Left ventricle myocardium inferior (tissue), 1 donor: Measurements from ENCODE around the gene RUVBL2. TPM values are rescaled to one million over a fixed set of nuclear protein-coding genes. Genes with fewer than 3 reads are reported as not detected.

Experiments used
- DNase-seq: peaks from one replicate; pipeline ENCODE4 v3.0.0-alpha.2; 2020
- H3K27ac ChIP-seq: fragments of 200-600 bp; replicated peaks from 2 replicates; pipeline ENCODE4 v1.8.0; 2021
- H3K27me3 ChIP-seq: fragments of 200-600 bp; 2 replicates; pipeline ENCODE4 v1.8.0; 2021; ENCODE audit warnings: low read depth
- H3K36me3 ChIP-seq: fragments of 200-600 bp; 2 replicates; pipeline ENCODE4 v1.8.0; 2021
- H3K4me1 ChIP-seq: fragments of 200-600 bp; 2 replicates; pipeline ENCODE4 v1.8.0; 2021
- H3K4me3 ChIP-seq: fragments of 200-600 bp; 2 replicates; pipeline ENCODE4 v1.8.0; 2021; ENCODE audit warnings: mild to moderate bottlenecking, moderate library complexity
- H3K9me3 ChIP-seq: fragments of 200-600 bp; replicated peaks from 2 replicates; pipeline ENCODE4 v1.8.0; 2021
- CTCF ChIP-seq: fragments of 200-600 bp; IDR thresholded peaks from 2 replicates; pipeline ENCODE4 v1.8.0; 2021; ENCODE audit warnings: antibody characterized with exemption, mild to moderate bottlenecking, borderline replicate concordance
- intact Hi-C: fragments of 100-400 bp; cut with micrococcal nuclease; formaldehyde crosslinking; loops from one replicate; pipeline ENCODE4 v1.11.0; 2022
- total RNA-seq: library from RNA; stranded (reverse); fragmentation: NEBNext Ultra II Directional; extraction: Animal tissue kit (Norgen Biotek cat#: 25700); gene quantifications from one replicate; pipeline ENCODE4 v1.2.1, GENCODE V29; 2021
- donor health status: DM: no; HTN: yes; CAD: no; lungs with severe emphysema.

The RUVBL2 gene
- total RNA-seq, 1 donor from 2014 or later: 44.4 TPM

- TF ChIP-seq CTCF: no peak
- H3K9me3 ChIP-seq: no peaks in the 10 kb centered on the region
- H3K4me3 ChIP-seq: peak within 1 kb of the TSS; percentile 88
- H3K4me1 ChIP-seq: peaks cover 77% of the 10 kb centered on the region
- peaks cover 37% of the 10 kb centered on the region for H3K36me3 ChIP-seq
- intact Hi-C loops: no loop called here
- peak; percentile 98 for DNase-seq
- H3K27me3 ChIP-seq: no peaks in the 10 kb centered on the region
- H3K27ac ChIP-seq: peak within 1 kb of the TSS; percentile 94
Measured at GRCh38 chr19:48965040-48965805, 28.5 kb upstream of the RUVBL2 start, which contains the start of gene FTL. Gene FTL (plus strand): TSS chr19:48965309. CDS start chr19:48965508, 199 bp downstream.

GRCh38 chr19:48965806-48966540, 27.7 kb upstream of the RUVBL2 start:
- DNase-seq: peak; percentile 89
- no peaks in the 10 kb centered on the region for H3K9me3 ChIP-seq
- H3K27me3 ChIP-seq: no peaks in the 10 kb centered on the region
- peaks cover 43% of the 10 kb centered on the region for H3K36me3 ChIP-seq
- no peak for TF ChIP-seq CTCF
- intact Hi-C loops: no loop called here
- H3K4me1 ChIP-seq: peaks cover 85% of the 10 kb centered on the region
- peak overlapping the region; percentile 94 for H3K27ac ChIP-seq
- peak overlapping the region; percentile 88 for H3K4me3 ChIP-seq

GRCh38 chr19:48966541-48967345, 26.9 kb upstream of the RUVBL2 start:
- Histone ChIP-seq H3K4me3 (peak overlapping the region; percentile 88), H3K36me3 (peaks cover 48% of the 10 kb centered on the region), H3K9me3 (no peaks in the 10 kb centered on the region), H3K4me1 (peaks cover 88% of the 10 kb centered on the region), H3K27me3 (no peaks in the 10 kb centered on the region), H3K27ac (peak overlapping the region; percentile 94)
- intact Hi-C loops: no loop called here
- no peak for TF ChIP-seq CTCF
- no peak for DNase-seq

GRCh38 chr19:48967346-48968178, 26.1 kb upstream of the RUVBL2 start:
- Histone ChIP-seq H3K4me1 (peaks cover 81% of the 10 kb centered on the region), H3K9me3 (no peaks in the 10 kb centered on the region), H3K4me3 (peak overlapping the region; percentile 88), H3K36me3 (peaks cover 56% of the 10 kb centered on the region), H3K27ac (peak overlapping the region; percentile 94), H3K27me3 (no peaks in the 10 kb centered on the region)
- no peak for TF ChIP-seq CTCF
- peak; percentile 36 for DNase-seq
- intact Hi-C loops: no loop called here
